PC-3 (cell line): ENCODE data around the gene NOX1. TPM values are rescaled to one million over a fixed set of nuclear protein-coding genes. Genes with fewer than 3 reads are reported as not detected.
"Not testable (repeated sequence)": the region's sequence is repeated elsewhere in the genome, so short reads cannot be mapped to it uniquely, and the experiment has no call there.

Source experiments
- ATAC-seq: fragments of 200-7000 bp; cut with Tn5 transposase; 2 replicates; pipeline ENCODE4 v1.9.1; 2020; ENCODE audit warnings: mild to moderate bottlenecking, moderate library complexity
- BruUV-seq: library from RNA; stranded (reverse); fragments of 400-500 nt; replicated peaks from 2 replicates; lab custom pipeline; 2021; lab: Mats Ljungman, UMichigan
- CTCF ChIA-PET: fragments of 300-600 bp; sonication (Branson Sonifier 250); formaldehyde crosslinking; loops from one replicate; lab custom pipeline; 2022; ENCODE audit warnings: antibody characterized with exemption; lab: Charles Lee
- POLR2A ChIA-PET: fragments of 300-600 bp; sonication (Branson Sonifier 250); formaldehyde crosslinking; loops from one replicate; lab custom pipeline; 2022; ENCODE audit warnings: antibody characterized with exemption; ENCODE audit not compliant: unreplicated experiment; lab: Charles Lee
- DNase-seq: peaks from one replicate; pipeline ENCODE4 v3.0.0-alpha.2; 2015
- H2AFZ ChIP-seq: fragments of 300-600 bp; sonication (generic); 2 replicates; pipeline ENCODE4 v1.6.0; 2016; ENCODE audit warnings: antibody characterized with exemption, low read length
- H3F3A ChIP-seq: fragments of 300-600 bp; sonication (generic); one replicate; pipeline ENCODE4 v1.6.0; 2017; ENCODE audit warnings: antibody characterized with exemption, low read length, control low read depth, mild to moderate bottlenecking; ENCODE audit not compliant: unreplicated experiment
- H3K27ac ChIP-seq: fragments of 300-600 bp; sonication (generic); 2 replicates; pipeline ENCODE4 v1.5.1; 2016; ENCODE audit warnings: mild to moderate bottlenecking, low read length
- H3K27me3 ChIP-seq: fragments of 300-600 bp; sonication (generic); 2 replicates; pipeline ENCODE4 v1.6.1; 2016; ENCODE audit warnings: low read length, mixed read lengths
- H3K36me3 ChIP-seq: fragments of 300-600 bp; sonication (generic); 2 replicates; pipeline ENCODE4 v1.6.1; 2016; ENCODE audit warnings: low read depth, mixed run types, low read length, mixed read lengths
- H3K4me1 ChIP-seq: fragments of 300-600 bp; sonication (generic); 2 replicates; pipeline ENCODE4 v1.5.1; 2016; ENCODE audit warnings: low read length; ENCODE audit not compliant: insufficient read depth
- H3K4me2 ChIP-seq: fragments of 300-600 bp; sonication (generic); 2 replicates; pipeline ENCODE4 v1.6.0; 2016; ENCODE audit warnings: low read length
- H3K4me3 ChIP-seq: fragments of 300-600 bp; sonication (generic); 2 replicates; pipeline ENCODE4 v1.5.1; 2016; ENCODE audit warnings: mild to moderate bottlenecking, low read length, mixed read lengths
- H3K79me2 ChIP-seq: fragments of 300-600 bp; sonication (generic); 2 replicates; pipeline ENCODE4 v1.6.1; 2017; ENCODE audit warnings: low read length, mixed read lengths
- H3K9ac ChIP-seq: fragments of 300-600 bp; sonication (generic); 2 replicates; pipeline ENCODE4 v1.6.0; 2016; ENCODE audit warnings: mild to moderate bottlenecking, low read length
- H3K9me2 ChIP-seq: fragments of 300-600 bp; sonication (generic); replicated peaks from 2 replicates; pipeline ENCODE4 v1.6.1; 2016; ENCODE audit warnings: mixed run types, low read length, mixed read lengths
- H3K9me3 ChIP-seq: fragments of 300-600 bp; sonication (generic); 2 replicates; pipeline ENCODE4 v1.6.1; 2016; ENCODE audit warnings: low read length, mixed read lengths
- H4K20me1 ChIP-seq: fragments of 300-600 bp; sonication (generic); 2 replicates; pipeline ENCODE4 v1.6.1; 2016; ENCODE audit warnings: low read length, mixed read lengths
- CTCF ChIP-seq: fragments of 300-600 bp; sonication (generic); conservative IDR thresholded peaks from 2 replicates; pipeline ENCODE4 v1.5.1; 2017; ENCODE audit warnings: antibody characterized with exemption, low read depth, mild to moderate bottlenecking, low read length
- EZH2 ChIP-seq: fragments of 300-600 bp; sonication (generic); IDR thresholded peaks from one replicate; pipeline ENCODE4 v1.6.1; 2017; ENCODE audit warnings: antibody characterized with exemption, mild to moderate bottlenecking, low read length; ENCODE audit not compliant: unreplicated experiment
- EZH2phosphoT487 ChIP-seq: fragments of 300-600 bp; sonication (generic); IDR thresholded peaks from 2 replicates; pipeline ENCODE4 v1.6.1; 2018; ENCODE audit warnings: mild to moderate bottlenecking, antibody characterized with exemption, low read length, borderline replicate concordance
- intact Hi-C: fragments of 100-400 bp; cut with micrococcal nuclease; formaldehyde crosslinking; loops from 2 replicates; pipeline ENCODE4 v1.9.0; 2023
- total RNA-seq: library from RNA; depleted of rRNA; stranded (reverse); fragments of >200 nt; gene quantifications from 2 replicates; pipeline ENCODE4 v1.2.3, GENCODE V29; 2014

NOX1 gene
- total RNA-seq, 1 experiment from 2014 or later, result not detected

GRCh38 chrX:100812216-100813158 lies 61.7 kb downstream of the NOX1 start:
- TF ChIP-seq EZH2phosphoT487 (no peak), CTCF (no peak), EZH2 (no peak)
- no peaks in the 10 kb centered on the region for H3K36me3 ChIP-seq
- BruUV-seq, result no TSS peak
- ATAC-seq (no peak), DNase-seq (peak; percentile 6)
- no peak overlapping the region for H3K9ac ChIP-seq
- H2AFZ ChIP-seq, result peak overlapping the region; percentile 53; the same call in 1 of the 2 replicates
- no peaks in the 10 kb centered on the region for H3K27me3 ChIP-seq
- no peaks in the 10 kb centered on the region for H3F3A ChIP-seq
- 0 out of 2 replicates have a peak overlapping the region, but pooled peaks have one; percentile 7 for H3K27ac ChIP-seq
- no peak overlapping the region for H3K4me2 ChIP-seq
- no peaks in the 10 kb centered on the region for H3K9me2 ChIP-seq
- no peaks in the 10 kb centered on the region for H3K79me2 ChIP-seq
- no peaks in the 10 kb centered on the region for H4K20me1 ChIP-seq
- H3K9me3 ChIP-seq, result no peaks in the 10 kb centered on the region
- peaks cover 7% of the 10 kb centered on the region for H3K4me1 ChIP-seq
- H3K4me3 ChIP-seq, result no peak overlapping the region
- intact Hi-C loops, result no loop called here
- CTCF ChIA-PET, result no interaction called here
- POLR2A ChIA-PET, result no interaction called here

- H3K9ac ChIP-seq, H3K4me3 ChIP-seq, H3K4me1 ChIP-seq, H3K9me2 ChIP-seq, H2AFZ ChIP-seq, H3K79me2 ChIP-seq, H3F3A ChIP-seq, POLR2A ChIA-PET, H3K9me3 ChIP-seq, H3K36me3 ChIP-seq, H3K27me3 ChIP-seq, H4K20me1 ChIP-seq, CTCF ChIA-PET, H3K4me2 ChIP-seq, BruUV-seq, intact Hi-C loops, ATAC-seq: not testable (repeated sequence)
- peak overlapping the region; percentile 34; the same call in 1 of the 2 replicates for H3K27ac ChIP-seq
- peak; percentile 25 for DNase-seq
These were observed 65.9 kb downstream of the NOX1 start for GRCh38 chrX:100808265-100808664.

GRCh38 chrX:100804780-100805179 lies 69.4 kb downstream of the NOX1 start:
- no peaks in the 10 kb centered on the region for H3K9me2 ChIP-seq
- CTCF ChIA-PET, result no interaction called here
- intact Hi-C loops, result no loop called here

More at GRCh38 chrX:100804780-100805179, 69.4 kb downstream of the NOX1 start:
- Histone ChIP-seq H3F3A (no peaks in the 10 kb centered on the region), H3K4me2 (no peak overlapping the region), H3K27me3 (no peaks in the 10 kb centered on the region), H3K27ac (no peak overlapping the region), H3K36me3 (no peaks in the 10 kb centered on the region), H3K4me1 (no peaks in the 10 kb centered on the region; the same call in 1 of the 2 replicates), H4K20me1 (no peaks in the 10 kb centered on the region), H3K9ac (no peak overlapping the region), H3K9me3 (no peaks in the 10 kb centered on the region), H2AFZ (no peak overlapping the region), H3K4me3 (no peak overlapping the region), H3K79me2 (no peaks in the 10 kb centered on the region)
- TF ChIP-seq CTCF (no peak), EZH2phosphoT487 (no peak), EZH2 (no peak)
- ATAC-seq (no peak), DNase-seq (no peak)
- POLR2A ChIA-PET, result no interaction called here
- BruUV-seq, result no TSS peak
